Upper lobe of left lung (tissue), 6 donors: ENCODE results near the gene XXYLT1. TPM values are rescaled to one million over a fixed set of nuclear protein-coding genes. Genes with fewer than 3 reads are reported as not detected.

ENCODE experiments used
- ATAC-seq, 2 donors: fragments of 200-7000 bp; cut with Tn5 transposase; one replicate each; pipeline ENCODE4 v1.9.1; 2022; ENCODE audit warnings: mild to moderate bottlenecking in 2 of 2, moderate library complexity in 2 of 2; ENCODE audit not compliant: low FRiP score in 2 of 2
- DNase-seq, 2 donors: peaks; one replicate each; pipeline ENCODE4 v3.0.0-alpha.2; 2019 to 2020
- H3K27ac ChIP-seq, 4 donors: fragments of 200-600 bp; sonication (generic); one replicate each; pipeline ENCODE4 v1.5.1; 2016 to 2019
- H3K27me3 ChIP-seq, 4 donors: fragments of 200-600 bp; sonication (generic); one replicate each; pipeline ENCODE4 v1.5.1; 2017 to 2019
- H3K36me3 ChIP-seq, 4 donors: fragments of 200-600 bp; sonication (generic); one replicate each; pipeline ENCODE4 v1.5.1; 2016 to 2019
- H3K4me1 ChIP-seq, 4 donors: fragments of 200-600 bp; sonication (generic); one replicate each; pipeline ENCODE4 v1.5.1; 2018 to 2019
- H3K4me3 ChIP-seq, 4 donors: fragments of 200-600 bp; sonication (generic); one replicate each; pipeline ENCODE4 v1.5.1; 2017 to 2019; ENCODE audit warnings: mild to moderate bottlenecking in 2 of 4, moderate library complexity in 1 of 4
- H3K9me3 ChIP-seq, 4 donors: fragments of 200-600 bp; sonication (generic); one replicate each; pipeline ENCODE4 v1.5.1; 2018 to 2019
- CTCF ChIP-seq, 6 experiments: fragments of 450-650 bp in 4 of 6; fragments of 200-600 bp in 2 of 6; sonication (generic) in 2 of 6; IDR thresholded peaks; one replicate each; pipeline ENCODE4 v1.5.1; 2016 to 2019; ENCODE audit warnings: antibody characterized with exemption in 6 of 6
- EP300 ChIP-seq, 4 donors: sonication (generic); formaldehyde crosslinking; IDR thresholded peaks; one replicate each; pipeline ENCODE4 v1.5.1; 2017; ENCODE audit warnings: antibody characterized with exemption in 4 of 4, control low read depth in 2 of 4
- POLR2A ChIP-seq, 4 donors: fragments of 450-650 bp; IDR thresholded peaks; one replicate each; pipeline ENCODE4 v1.5.1; 2016 to 2017; ENCODE audit warnings: antibody characterized with exemption in 4 of 4, mild to moderate bottlenecking in 2 of 4
- POLR2AphosphoS5 ChIP-seq, 2 donors: sonication (generic); formaldehyde crosslinking; IDR thresholded peaks; one replicate each; pipeline ENCODE4 v1.5.1; 2017; ENCODE audit warnings: antibody characterized with exemption in 2 of 2
- WGBS, 2 donors: methylation state at CpG; one replicate each; pipeline ENCODE4 v1.1.5; 2017 to 2018; 5-methylcytosine and 5-hydroxymethylcytosine counted together
- total RNA-seq, 6 donors: library from RNA; depleted of rRNA in 4 of 6; stranded (reverse); fragments of >200 nt in 4 of 6; gene quantifications; one replicate each; pipeline versions ENCODE4 v1.1.0 to v1.2.1, GENCODE V29; 2016 to 2021
- donor health status: DM: no; HTN: no; CAD: no; lungs with moderate emphysema.
- donor health status: DM: no; HTN: yes; CAD: no; lungs with severe emphysema.

The XXYLT1 gene
- total RNA-seq, 6 donors from 2014 or later = 6.3 to 9.6 (median 8.6) TPM

- Histone ChIP-seq H3K27ac (no peak overlapping the region), H3K9me3 (no peaks in the 10 kb centered on the region), H3K4me1 (peaks cover 12 to 25% (median 19%) of the 10 kb centered on the region in 4 donors), H3K4me3 (no peak overlapping the region), H3K27me3 (no peaks in the 10 kb centered on the region), H3K36me3 (no peaks in the 10 kb centered on the region)
- no peak for DNase-seq
- WGBS, 2 donors = 83 to 88% methylated on average over 29 to 34 of the region's 35 CpGs
- ATAC-seq = no peak
- no peak for TF ChIP-seq POLR2A (IDR thresholded peaks at IDR 0.05)
- TF ChIP-seq POLR2AphosphoS5 (IDR thresholded peaks at IDR 0.05) = no peak
- no peak for TF ChIP-seq CTCF (IDR thresholded peaks at IDR 0.05)
- TF ChIP-seq EP300 (IDR thresholded peaks at IDR 0.05) = no peak
These were observed 194.8 kb downstream of the XXYLT1 start for GRCh38 chr3:195075941-195076875.

GRCh38 chr3:195075199-195075940, 195.6 kb downstream of the XXYLT1 start:
- H3K4me1 ChIP-seq = peaks cover 3 to 16% (median 10%) of the 10 kb centered on the region in 4 donors
- H3K36me3 ChIP-seq = no peaks in the 10 kb centered on the region
- ATAC-seq = no peak
- WGBS, 2 donors = 80 to 90% methylated on average over 9 to 14 of the region's 14 CpGs
- no peaks in the 10 kb centered on the region for H3K27me3 ChIP-seq
- no peaks in the 10 kb centered on the region for H3K9me3 ChIP-seq
- no peak overlapping the region for H3K4me3 ChIP-seq
- no peak overlapping the region for H3K27ac ChIP-seq
- TF ChIP-seq CTCF (IDR thresholded peaks at IDR 0.05) (no peak), EP300 (IDR thresholded peaks at IDR 0.05) (no peak), POLR2AphosphoS5 (IDR thresholded peaks at IDR 0.05) (no peak), POLR2A (IDR thresholded peaks at IDR 0.05) (no peak)
- no peak for DNase-seq

- Histone ChIP-seq H3K4me1 (peaks cover 0 to 4% (median under 1%) of the 10 kb centered on the region in 4 donors), H3K27ac (no peak overlapping the region), H3K36me3 (peaks cover 0 to 6% (median 2%) of the 10 kb centered on the region in 4 donors), H3K9me3 (no peaks in the 10 kb centered on the region), H3K4me3 (no peak overlapping the region), H3K27me3 (no peaks in the 10 kb centered on the region)
- TF ChIP-seq POLR2A (IDR thresholded peaks at IDR 0.05) (no peak), EP300 (IDR thresholded peaks at IDR 0.05) (no peak), POLR2AphosphoS5 (IDR thresholded peaks at IDR 0.05) (no peak), CTCF (IDR thresholded peaks at IDR 0.05) (no peak)
- DNase-seq (no peak), ATAC-seq (no peak)
- WGBS, 2 donors = 88 to 92% methylated on average over 18 to 25 of the region's 25 CpGs
These were observed 196.8 kb downstream of the XXYLT1 start for GRCh38 chr3:195073866-195074860.

- H3K27ac ChIP-seq = no peak overlapping the region
- ATAC-seq (no peak), DNase-seq (no peak)
- H3K4me3 ChIP-seq = no peak overlapping the region
- no peaks in the 10 kb centered on the region for H3K9me3 ChIP-seq
- no peak for TF ChIP-seq EP300 (IDR thresholded peaks at IDR 0.05)
- no peak for TF ChIP-seq POLR2A (IDR thresholded peaks at IDR 0.05)
- no peak for TF ChIP-seq POLR2AphosphoS5 (IDR thresholded peaks at IDR 0.05)
- TF ChIP-seq CTCF (IDR thresholded peaks at IDR 0.05) = no peak
- H3K36me3 ChIP-seq = peaks cover 0 to 10% (median 4%) of the 10 kb centered on the region in 4 donors
- 95 to 96% methylated on average over 17 to 19 of the region's 19 CpGs for WGBS, 2 donors
- no peaks in the 10 kb centered on the region for H3K27me3 ChIP-seq
- no peaks in the 10 kb centered on the region for H3K4me1 ChIP-seq
These were observed 197.9 kb downstream of the XXYLT1 start for GRCh38 chr3:195072916-195073564.
